NCI-H2196 (cell line): ENCODE measurements around the gene GOLGA8R.
"Not testable (repeated sequence)": the region's sequence is repeated elsewhere in the genome, so short reads cannot be mapped to it uniquely, and the experiment has no call there.

Experiments
- DNase-seq: peaks from one replicate; lab custom pipeline; 2025; ENCODE audit not compliant: unreplicated experiment; lab: John Stamatoyannopoulos, UW

Gene GOLGA8R

DNA sequence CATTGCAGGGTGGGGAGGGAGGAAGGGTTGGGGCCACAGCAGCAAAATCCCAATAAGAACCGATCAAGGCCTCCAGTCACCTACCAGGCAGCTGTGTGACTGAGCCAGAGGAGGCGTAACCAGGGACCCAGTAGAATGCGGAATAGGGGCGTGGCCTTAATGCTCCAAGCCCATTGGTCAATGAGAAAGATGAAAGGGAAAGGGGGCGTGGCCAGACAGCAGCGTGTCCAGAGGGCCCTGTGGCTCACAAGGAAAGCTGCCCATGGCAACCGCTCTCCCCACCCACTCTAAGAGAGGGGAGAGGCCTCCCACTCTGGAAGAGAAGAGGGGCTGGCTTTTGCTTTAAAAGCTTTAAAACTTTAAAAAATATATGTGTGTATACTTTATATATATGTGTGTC is at the start of gene GOLGA8R:
Gene GOLGA8R, minus strand, starts transcription at position 101 of the 400 bp plus-strand sequence. Its CDS starts 98 bp downstream, at position 3.
- not testable (repeated sequence) for DNase-seq

DNA sequence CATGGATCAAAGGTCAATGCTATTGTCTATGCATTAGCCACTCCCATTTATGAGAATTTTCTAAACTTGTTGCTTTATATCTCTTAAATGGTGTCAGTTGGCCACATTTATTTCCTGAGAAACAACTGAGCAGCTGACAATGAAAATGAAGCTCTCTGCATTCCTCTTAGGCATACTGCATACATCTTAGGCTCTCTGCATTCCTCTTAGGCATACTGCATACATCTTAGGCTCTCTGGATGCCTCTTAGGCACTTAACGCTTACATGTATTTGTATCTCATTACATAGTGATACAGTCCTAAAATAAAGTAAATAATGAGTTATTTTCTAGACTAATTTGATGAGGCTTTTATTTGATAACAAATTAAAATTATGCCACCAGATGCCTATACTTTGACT is 49.8 kb upstream of the GOLGA8R start:
- DNase-seq = not testable (repeated sequence)

DNA sequence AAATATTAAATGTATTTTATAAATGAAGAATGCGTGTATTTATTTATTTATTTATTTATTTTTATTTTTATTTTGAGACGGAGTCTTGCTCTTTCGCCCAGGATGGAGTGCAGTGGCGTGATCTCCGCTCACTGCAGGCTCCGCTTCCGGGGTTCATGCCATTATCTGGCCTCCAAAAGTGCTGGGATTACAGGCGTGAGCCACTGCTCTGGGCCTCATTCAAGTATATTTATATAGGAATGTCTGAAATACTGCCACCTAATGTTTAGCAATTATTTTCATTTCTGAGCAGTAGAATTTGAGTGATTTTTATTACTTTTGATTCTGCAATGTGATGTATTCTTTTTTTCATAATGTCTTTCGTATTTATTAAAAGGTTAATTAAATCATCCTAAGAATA is 48.1 kb upstream of the GOLGA8R start:
- DNase-seq = not testable (repeated sequence)

DNA sequence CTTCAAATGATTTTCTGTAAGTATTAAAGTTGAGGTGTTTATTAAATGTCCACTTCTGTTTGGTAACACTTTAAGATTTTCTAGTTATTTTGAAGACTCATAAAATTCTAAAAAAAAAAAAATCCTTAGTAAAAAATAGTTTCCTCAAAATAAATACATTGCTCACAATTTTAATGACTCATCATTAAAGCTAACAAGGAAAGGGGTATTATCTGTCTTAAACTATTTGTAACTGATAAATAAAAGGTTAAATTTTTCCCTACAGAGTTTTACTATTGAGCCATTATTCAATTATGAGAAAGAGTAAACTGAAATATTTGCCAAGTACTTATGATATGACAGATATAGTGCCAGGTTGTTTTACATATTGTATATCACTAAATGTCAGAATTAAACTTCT is 38.6 kb upstream of the GOLGA8R start:
- not testable (repeated sequence) for DNase-seq

DNA sequence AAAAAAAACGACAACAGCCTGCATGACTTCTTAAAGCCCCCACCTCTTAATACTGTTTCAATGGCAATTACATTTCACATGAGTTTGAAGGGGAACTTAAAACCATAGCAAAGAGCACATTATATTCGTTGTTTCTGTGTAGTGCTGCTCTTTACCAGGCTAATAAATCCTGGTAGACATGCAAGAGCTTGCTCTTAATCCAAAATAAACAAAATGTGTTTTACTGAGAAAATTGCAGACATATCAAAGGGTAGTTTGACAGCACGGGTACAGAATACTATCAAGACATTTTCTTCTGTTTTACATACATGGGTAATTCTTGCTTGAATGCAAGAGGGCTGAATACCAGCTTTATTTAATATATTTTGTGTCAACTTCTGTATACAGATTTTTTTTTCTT is 24.3 kb upstream of the GOLGA8R start:
- not testable (repeated sequence) for DNase-seq

DNA sequence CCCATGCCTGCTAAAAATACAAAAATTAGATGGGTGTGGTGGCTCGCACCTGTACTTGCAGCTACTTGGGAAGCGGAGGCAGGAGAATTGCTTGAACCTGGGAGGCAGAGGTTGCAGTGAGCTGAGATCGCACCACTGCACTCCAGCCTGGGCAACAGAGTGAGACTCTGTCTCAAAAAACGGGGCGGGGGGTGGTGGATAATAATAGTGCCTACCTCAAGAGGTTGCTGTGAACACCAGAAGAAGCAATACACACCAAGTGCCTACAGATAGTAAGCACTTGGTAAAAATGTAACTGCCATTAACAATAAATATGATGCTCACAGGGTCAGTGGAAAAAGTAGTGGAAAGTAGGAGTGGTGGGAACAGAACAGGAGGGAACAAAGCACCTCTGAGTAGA is 21.8 kb upstream of the GOLGA8R start:
- DNase-seq = not testable (repeated sequence)

GRCh38 chr15:30420723-30421122 is 6.7 kb upstream of the GOLGA8R start:
- DNase-seq = not testable (repeated sequence)

GRCh38 chr15:30407636-30408035 is 6.4 kb downstream of the GOLGA8R start:
- DNase-seq = not testable (repeated sequence)

- not testable (repeated sequence) for DNase-seq
Observed at GRCh38 chr15:30398988-30399387, 15.1 kb downstream of the GOLGA8R start.

GRCh38 chr15:30393664-30393991 is 20.4 kb downstream of the GOLGA8R start:
- not testable (repeated sequence) for DNase-seq

DNA sequence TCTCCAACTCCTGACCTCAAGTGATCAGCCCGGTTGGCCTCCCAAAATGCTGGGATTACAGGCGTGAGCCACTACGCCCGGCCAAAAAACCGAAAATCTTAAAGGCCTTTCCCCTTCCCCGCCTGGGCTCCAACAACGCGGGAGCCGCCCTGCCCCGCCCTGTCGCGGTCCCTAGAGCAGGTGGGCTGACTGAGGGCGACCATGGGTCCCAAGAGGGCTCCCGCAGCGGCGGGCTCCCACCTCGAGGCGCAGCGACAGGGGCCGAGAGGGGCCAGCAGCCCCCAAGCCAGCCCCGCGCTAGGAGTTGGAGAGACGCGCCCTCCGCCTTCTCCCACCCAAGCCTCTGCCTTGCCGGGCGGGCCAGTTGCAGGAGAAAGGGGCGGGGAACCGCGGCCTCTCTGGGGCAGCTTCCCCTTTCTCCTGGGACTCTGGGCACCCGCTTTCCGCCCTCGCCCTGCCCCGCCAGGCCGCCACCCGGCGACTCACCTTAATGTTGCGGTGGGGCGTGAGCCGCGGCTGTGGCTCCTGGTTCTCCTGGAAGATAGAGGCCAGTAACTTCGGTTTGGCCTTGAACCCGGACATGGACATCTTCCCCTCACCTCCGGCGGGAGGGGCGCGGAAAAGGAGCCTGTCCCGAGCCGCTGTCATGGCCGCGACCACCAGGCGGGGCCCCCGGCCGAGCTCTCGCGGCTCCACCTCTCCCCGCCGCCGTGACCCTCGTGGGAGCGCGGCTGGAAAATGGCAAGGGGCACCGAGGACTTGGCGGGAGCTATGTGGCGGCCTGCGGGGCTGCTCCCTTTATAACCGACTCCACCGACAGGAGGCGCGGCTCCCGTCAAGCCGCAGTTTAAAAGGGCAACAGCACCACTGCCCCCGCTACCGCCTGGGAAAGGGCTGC is 21.0 kb downstream of the GOLGA8R start, which contains the start of gene CHRFAM7A:
Gene CHRFAM7A, minus strand, starts transcription at position 775 of the 898 bp plus-strand sequence. CDS start 10,189 bp downstream, outside the sequence.
- DNase-seq = not testable (repeated sequence)

DNA sequence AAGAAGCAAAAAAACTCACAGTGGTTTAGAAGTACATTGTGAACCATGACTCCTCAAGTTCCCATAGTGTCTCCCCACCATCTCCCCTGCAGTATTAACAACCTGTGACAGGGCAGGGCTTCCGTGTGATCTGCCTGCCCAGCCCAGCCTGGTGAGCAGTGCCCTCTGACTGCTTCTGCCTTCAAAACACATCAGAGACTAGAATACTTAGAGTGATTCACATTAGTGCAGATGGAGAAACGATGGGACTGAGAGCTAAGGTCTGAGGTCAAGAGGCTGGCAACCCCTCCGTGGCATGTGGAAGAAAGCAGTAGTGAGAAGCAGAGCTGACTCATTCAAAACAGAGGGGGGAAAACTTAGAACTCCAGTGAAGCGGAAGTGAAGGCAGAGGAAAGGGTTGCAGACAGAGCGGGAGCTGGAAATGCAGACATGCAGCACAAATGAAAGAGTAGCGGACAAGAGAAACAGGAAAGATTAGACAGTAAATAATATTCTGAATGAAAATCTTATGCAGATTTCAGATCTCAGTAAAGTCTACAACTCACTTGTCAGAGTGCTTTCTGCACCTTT is 27.7 kb downstream of the GOLGA8R start:
- not testable (repeated sequence) for DNase-seq

DNA sequence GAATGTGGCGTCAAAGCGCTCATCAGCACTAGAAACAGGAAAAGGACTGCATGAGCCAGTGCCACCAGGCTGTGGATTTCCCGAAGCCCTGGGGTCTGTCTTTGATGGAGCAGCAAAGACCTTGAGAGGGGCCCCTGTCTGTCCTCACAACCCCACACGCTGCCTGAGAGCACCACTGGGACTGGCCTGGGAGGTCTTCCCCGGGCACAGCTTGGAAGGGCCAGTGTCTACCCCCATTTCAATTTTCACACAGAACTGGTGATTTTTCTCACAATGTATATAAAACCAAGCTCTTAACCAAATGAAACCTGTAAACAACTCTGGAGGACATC is 37.0 kb downstream of the GOLGA8R start:
- DNase-seq = not testable (repeated sequence)

GRCh38 chr15:30376375-30377081 is 37.5 kb downstream of the GOLGA8R start:
- DNase-seq = not testable (repeated sequence)

DNA sequence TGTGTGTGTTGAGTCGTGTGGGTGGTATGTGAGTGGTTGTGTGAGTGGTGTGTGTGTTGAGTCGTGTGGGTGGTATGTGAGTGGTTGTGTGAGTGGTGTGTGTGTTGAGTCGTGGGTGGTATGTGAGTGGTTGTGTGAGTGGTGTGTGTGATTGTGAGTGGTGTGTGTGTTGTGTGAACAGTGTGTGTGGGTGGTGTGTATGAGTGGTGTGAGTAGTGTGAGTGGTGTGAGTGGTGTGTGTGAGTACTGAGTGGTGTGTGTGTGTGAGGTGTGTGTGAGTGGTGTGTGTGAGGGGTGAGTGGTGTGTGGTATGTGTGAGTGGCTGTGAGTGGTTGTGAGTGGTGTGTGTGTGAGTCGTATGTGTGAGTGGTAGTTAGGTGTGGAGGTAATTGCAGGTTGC is 38.2 kb downstream of the GOLGA8R start:
- DNase-seq = not testable (repeated sequence)

GRCh38 chr15:30374862-30375261 is 39.2 kb downstream of the GOLGA8R start:
- not testable (repeated sequence) for DNase-seq

GRCh38 chr15:30368271-30368670 is 45.8 kb downstream of the GOLGA8R start:
- DNase-seq = not testable (repeated sequence)

DNA sequence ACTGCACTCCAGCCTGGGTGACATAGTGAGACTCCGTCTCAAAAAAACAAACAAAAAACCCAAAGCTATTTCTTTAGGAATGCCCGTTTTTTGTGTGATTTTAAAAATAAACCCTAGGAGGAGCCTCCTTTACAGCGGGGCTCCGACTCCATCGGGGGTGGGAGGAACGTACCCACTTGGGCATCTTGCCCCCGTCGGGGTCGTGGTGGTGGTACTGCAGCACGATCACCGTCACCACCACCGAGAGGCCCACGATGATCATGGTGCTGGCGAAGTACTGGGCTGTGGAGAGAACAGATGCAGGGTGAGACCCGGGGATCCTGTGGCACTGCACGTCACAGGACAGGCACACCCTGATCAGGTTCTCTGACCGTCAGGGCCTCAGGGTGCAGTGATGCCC is 46.8 kb downstream of the GOLGA8R start:
- not testable (repeated sequence) for DNase-seq

DNA sequence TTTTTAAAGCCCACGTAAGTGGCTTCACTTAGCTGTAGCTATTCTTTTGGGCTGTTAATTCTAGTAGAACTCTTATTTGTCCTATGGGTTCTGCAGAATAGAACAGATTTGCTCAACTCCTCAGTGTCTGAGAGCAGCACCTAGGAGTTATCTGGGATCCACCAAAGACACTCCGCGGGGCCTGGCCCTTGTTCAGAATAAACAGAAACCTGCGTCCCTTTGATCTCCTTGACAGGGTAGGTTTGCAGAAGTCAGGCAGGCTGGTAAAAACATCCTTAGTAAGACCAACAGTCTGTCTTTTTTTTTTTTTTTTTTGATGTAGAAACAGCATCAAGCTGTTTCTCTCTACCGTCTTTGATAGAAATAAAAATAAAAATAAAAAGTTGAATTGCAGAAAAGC is 52.7 kb downstream of the GOLGA8R start:
- DNase-seq = not testable (repeated sequence)

GRCh38 chr15:30360990-30361389 is 53.1 kb downstream of the GOLGA8R start:
- DNase-seq = not testable (repeated sequence)

DNA sequence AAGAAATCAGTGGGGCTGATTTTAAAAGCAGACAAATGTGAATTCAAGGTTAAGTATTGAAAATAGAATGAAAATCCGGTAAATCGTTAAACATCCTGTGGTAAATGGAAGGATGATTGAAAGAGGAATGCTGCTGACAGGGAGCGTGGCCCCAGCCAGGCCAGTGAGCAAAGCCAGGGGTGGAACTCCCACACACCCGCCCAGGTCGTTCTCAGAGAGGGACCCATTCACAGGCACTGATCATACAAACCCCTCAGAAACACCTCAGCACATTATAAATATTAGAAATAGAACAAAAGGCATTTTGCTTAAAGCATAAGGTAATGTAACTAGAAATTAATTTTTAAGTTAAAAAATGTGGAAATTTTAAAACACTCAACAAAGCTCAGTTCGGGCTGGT is 59.0 kb downstream of the GOLGA8R start:
- DNase-seq = not testable (repeated sequence)
